ENCODE data around the gene NUP205.
A peak's percentile ranks its signal among the peaks of the same experiment; 100 is the strongest.
"Not testable (repeated sequence)": the region's sequence is repeated elsewhere in the genome, so short reads cannot be mapped to it uniquely, and the experiment has no call there.

Gene NUP205

DNA sequence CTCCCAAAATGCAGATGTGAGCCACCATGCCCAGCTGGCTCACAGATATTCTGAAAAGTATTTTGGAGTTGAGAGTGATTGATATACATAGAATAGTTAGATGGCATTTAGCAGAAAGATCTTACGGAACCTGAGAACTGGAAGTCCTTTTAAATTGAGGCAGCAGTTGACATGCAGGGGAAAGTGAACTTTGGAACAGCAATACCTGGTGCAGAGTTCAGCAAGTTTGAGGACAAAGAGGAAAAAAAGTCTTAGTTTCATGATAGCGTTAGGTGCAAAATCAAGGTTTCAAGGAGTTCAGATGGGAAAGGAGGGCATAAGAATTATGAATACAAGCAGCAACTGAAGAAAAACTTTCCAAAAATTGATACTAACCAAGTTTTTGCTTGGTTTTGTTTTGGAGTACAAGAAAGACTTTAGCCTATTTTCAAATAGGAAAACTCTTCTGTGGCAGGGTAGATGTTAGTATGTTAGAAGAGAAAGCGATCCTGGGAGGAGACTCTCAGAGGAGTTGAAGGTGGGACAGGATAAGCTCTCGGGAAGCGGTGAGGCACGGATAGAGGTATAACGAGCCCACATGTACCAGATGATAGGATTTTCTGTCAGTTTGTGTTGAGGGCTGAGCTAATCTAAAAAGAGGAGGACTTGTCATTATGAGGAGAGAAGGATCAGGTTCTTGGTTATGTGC, 76.6 kb downstream of the NUP205 start:
- Histone ChIP-seq H3K27me3 (ENCODE audit: insufficient read depth, low read length, poor library complexity) (no peaks in the 10 kb centered on the region), H3K4me1 (ENCODE audit: control insufficient read depth, low read depth, low read length) (no peaks in the 10 kb centered on the region), H2BK5ac (ENCODE audit: low read length) (no peak overlapping the region), H3K4ac (ENCODE audit: low read depth, low read length) (no peak overlapping the region), H4K8ac (ENCODE audit: low read depth, low read length) (no peak overlapping the region), H3K9ac (ENCODE audit: low read length) (no peak overlapping the region), H3K4me2 (ENCODE audit: low read length) (no peak overlapping the region), H3K79me1 (ENCODE audit: low read length) (no peaks in the 10 kb centered on the region), H2BK120ac (ENCODE audit: low read depth, low read length) (no peak overlapping the region), H4K5ac (ENCODE audit: low read length) (no peak overlapping the region), H3K23ac (ENCODE audit: low read length) (no peak overlapping the region), H2AK5ac (ENCODE audit: low read length) (no peak overlapping the region), H3K27ac (ENCODE audit: low read depth, low read length) (no peak overlapping the region), H3K4me3 (ENCODE audit: low read length) (no peak overlapping the region), H3K18ac (ENCODE audit: low read length) (no peak overlapping the region), H2BK15ac (replicated peaks; ENCODE audit: low read depth) (no peak overlapping the region), H3K56ac (ENCODE audit: low read length) (no peak overlapping the region), H3K79me2 (ENCODE audit: control insufficient read depth, insufficient read depth, low read length) (no peaks in the 10 kb centered on the region), H3K36me3 (ENCODE audit: control insufficient read depth, insufficient read depth, low read length) (peaks cover 8% of the 10 kb centered on the region)
- DNase-seq = no peak
- WGBS (ENCODE audit: extremely low coverage, insufficient coverage, low lambda C conversion rate) = no CpG with 5 or more reads among the region's 7 CpGs

DNA sequence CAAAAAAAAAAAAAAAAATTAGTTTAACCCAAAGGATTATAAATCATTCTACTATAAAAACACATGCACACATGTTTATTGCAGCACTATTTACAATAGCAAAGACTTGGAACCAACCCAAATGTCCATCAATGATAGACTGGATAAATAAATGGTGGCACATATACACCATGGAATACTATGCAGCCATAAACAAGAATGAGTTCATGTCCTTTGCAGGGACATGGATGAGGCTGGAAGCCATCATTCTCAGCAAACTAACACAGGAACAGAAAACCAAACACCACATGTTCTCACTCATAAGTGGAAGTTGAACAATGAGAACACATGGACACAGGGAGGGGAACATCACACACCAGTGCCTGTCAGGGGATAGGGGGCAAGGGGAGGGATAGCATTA, 82.0 kb downstream of the NUP205 start:
- H4K8ac ChIP-seq (ENCODE audit: low read depth, low read length); H3K56ac ChIP-seq (ENCODE audit: low read length); H3K36me3 ChIP-seq (ENCODE audit: control insufficient read depth, insufficient read depth, low read length): not testable (repeated sequence)

DNA sequence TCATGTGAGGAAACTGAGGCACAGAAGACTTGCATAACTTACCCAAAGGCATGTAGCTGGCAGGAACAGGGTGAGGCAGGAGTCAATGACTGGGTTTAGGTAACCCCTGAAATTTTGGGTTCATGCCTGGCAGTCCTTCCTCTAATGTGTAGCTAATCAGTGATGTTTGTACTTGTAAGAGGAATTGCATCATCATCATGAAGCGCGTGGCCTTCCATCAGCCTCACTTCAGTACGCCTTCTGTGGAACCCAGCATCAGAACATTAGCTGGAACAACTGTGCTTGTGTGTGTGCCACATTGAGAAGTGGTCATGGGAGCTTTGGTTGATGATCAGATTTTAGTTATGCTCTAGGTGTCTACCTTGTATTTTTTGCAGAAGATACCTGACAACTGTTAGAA, 86.4 kb downstream of the NUP205 start:
- no peak overlapping the region for H3K56ac ChIP-seq (ENCODE audit: low read length)
- no peak overlapping the region for H4K5ac ChIP-seq (ENCODE audit: low read length)
- no peak overlapping the region for H2BK15ac ChIP-seq (replicated peaks; ENCODE audit: low read depth)
- no peak overlapping the region for H3K4me3 ChIP-seq (ENCODE audit: low read length)
- DNase-seq = no peak
- H3K4me2 ChIP-seq (ENCODE audit: low read length) = no peak overlapping the region
- no peaks in the 10 kb centered on the region for H3K4me1 ChIP-seq (ENCODE audit: control insufficient read depth, low read depth, low read length)
- H3K79me2 ChIP-seq (ENCODE audit: control insufficient read depth, insufficient read depth, low read length) = no peaks in the 10 kb centered on the region
- no peak overlapping the region for H3K18ac ChIP-seq (ENCODE audit: low read length)
- no CpG with 5 or more reads among the region's 3 CpGs for WGBS (ENCODE audit: extremely low coverage, insufficient coverage, low lambda C conversion rate)
- H3K27ac ChIP-seq (ENCODE audit: low read depth, low read length) = no peak overlapping the region
- no peak overlapping the region for H2BK5ac ChIP-seq (ENCODE audit: low read length)
- no peaks in the 10 kb centered on the region for H3K27me3 ChIP-seq (ENCODE audit: insufficient read depth, low read length, poor library complexity)
- H3K79me1 ChIP-seq (ENCODE audit: low read length) = peaks cover 2% of the 10 kb centered on the region
- H3K4ac ChIP-seq (ENCODE audit: low read depth, low read length) = no peak overlapping the region
- no peak overlapping the region for H2BK120ac ChIP-seq (ENCODE audit: low read depth, low read length)
- no peak overlapping the region for H3K9ac ChIP-seq (ENCODE audit: low read length)
- H3K23ac ChIP-seq (ENCODE audit: low read length) = no peak overlapping the region
- H3K36me3 ChIP-seq (ENCODE audit: control insufficient read depth, insufficient read depth, low read length) = peaks cover 6% of the 10 kb centered on the region
- H2AK5ac ChIP-seq (ENCODE audit: low read length) = no peak overlapping the region
- no peak overlapping the region for H4K8ac ChIP-seq (ENCODE audit: low read depth, low read length)

More for the DNA sequence above, 82.0 kb downstream of the NUP205 start:
- not testable (repeated sequence) for DNase-seq; H2BK120ac ChIP-seq (ENCODE audit: low read depth, low read length); H3K9ac ChIP-seq (ENCODE audit: low read length); H3K4me2 ChIP-seq (ENCODE audit: low read length); H3K79me2 ChIP-seq (ENCODE audit: control insufficient read depth, insufficient read depth, low read length); H4K5ac ChIP-seq (ENCODE audit: low read length); H3K4me1 ChIP-seq (ENCODE audit: control insufficient read depth, low read depth, low read length); H3K27ac ChIP-seq (ENCODE audit: low read depth, low read length); H3K4ac ChIP-seq (ENCODE audit: low read depth, low read length); H2BK5ac ChIP-seq (ENCODE audit: low read length); H3K18ac ChIP-seq (ENCODE audit: low read length); H3K4me3 ChIP-seq (ENCODE audit: low read length); H3K23ac ChIP-seq (ENCODE audit: low read length); H2AK5ac ChIP-seq (ENCODE audit: low read length); H3K27me3 ChIP-seq (ENCODE audit: insufficient read depth, low read length, poor library complexity); H3K79me1 ChIP-seq (ENCODE audit: low read length); H2BK15ac ChIP-seq (replicated peaks; ENCODE audit: low read depth)

DNA sequence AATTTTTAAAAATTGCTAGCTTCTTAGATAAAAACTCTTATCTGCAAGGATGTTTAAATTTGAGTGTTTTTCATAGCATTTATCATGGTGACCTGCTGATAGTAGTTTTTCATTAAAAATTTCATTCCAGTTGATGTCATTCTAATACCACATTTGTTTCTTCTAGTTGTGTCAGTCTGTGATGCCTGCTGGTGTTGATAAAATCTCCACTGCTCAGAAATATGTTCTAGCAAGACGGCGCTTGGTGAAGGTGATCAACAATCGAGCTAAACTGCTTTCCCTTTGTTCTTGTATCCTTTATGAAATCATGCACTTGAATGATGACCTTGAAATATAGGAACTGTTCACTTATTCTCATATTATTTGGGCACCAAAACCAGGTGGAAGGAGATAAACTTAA, 87.0 kb downstream of the NUP205 start:
- Histone ChIP-seq H3K79me2 (ENCODE audit: control insufficient read depth, insufficient read depth, low read length) (no peaks in the 10 kb centered on the region), H3K27ac (ENCODE audit: low read depth, low read length) (no peak overlapping the region), H2BK120ac (ENCODE audit: low read depth, low read length) (no peak overlapping the region), H4K5ac (ENCODE audit: low read length) (no peak overlapping the region), H3K56ac (ENCODE audit: low read length) (no peak overlapping the region), H3K4me2 (ENCODE audit: low read length) (no peak overlapping the region), H3K18ac (ENCODE audit: low read length) (no peak overlapping the region), H2BK5ac (ENCODE audit: low read length) (no peak overlapping the region), H3K4ac (ENCODE audit: low read depth, low read length) (no peak overlapping the region), H4K8ac (ENCODE audit: low read depth, low read length) (no peak overlapping the region), H3K79me1 (ENCODE audit: low read length) (peaks cover 2% of the 10 kb centered on the region), H3K4me3 (ENCODE audit: low read length) (no peak overlapping the region), H3K23ac (ENCODE audit: low read length) (no peak overlapping the region), H3K36me3 (ENCODE audit: control insufficient read depth, insufficient read depth, low read length) (peaks cover 6% of the 10 kb centered on the region), H2AK5ac (ENCODE audit: low read length) (no peak overlapping the region), H3K9ac (ENCODE audit: low read length) (no peak overlapping the region), H3K4me1 (ENCODE audit: control insufficient read depth, low read depth, low read length) (no peaks in the 10 kb centered on the region), H3K27me3 (ENCODE audit: insufficient read depth, low read length, poor library complexity) (no peaks in the 10 kb centered on the region), H2BK15ac (replicated peaks; ENCODE audit: low read depth) (no peak overlapping the region)
- no peak for DNase-seq
- WGBS (ENCODE audit: extremely low coverage, insufficient coverage, low lambda C conversion rate) = no CpG with 5 or more reads among the region's 3 CpGs

DNA sequence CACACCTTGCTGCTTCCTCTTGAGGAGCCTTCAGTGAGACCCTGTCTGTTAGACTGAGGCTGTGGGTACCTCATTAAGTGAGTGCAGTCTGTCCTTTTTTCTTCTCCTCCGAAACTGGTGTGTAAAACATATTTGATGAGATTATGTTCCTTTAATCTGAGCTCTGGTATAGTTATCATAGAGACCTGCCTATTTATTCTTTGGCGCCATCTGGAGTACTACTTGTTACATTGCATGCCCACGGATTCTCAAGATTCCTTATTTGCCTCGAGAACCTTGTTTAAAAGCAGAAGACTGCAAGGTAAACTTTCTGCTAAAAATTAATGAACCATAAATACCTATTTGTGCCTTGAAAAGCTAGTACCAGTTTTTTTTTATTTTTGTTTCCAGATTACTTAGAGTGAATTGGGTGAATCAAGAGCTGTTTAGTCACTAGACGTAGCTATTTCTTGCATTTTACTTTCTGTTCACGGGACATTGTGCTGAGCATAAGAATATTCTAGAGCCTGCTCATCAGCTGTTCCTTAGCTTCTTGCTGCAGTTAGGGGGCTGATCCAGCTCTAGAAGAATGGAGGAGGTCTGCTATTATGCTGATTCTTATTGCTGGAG, 87.7 kb downstream of the NUP205 start:
- Histone ChIP-seq H3K56ac (ENCODE audit: low read length) (no peak overlapping the region), H3K4me1 (ENCODE audit: control insufficient read depth, low read depth, low read length) (no peaks in the 10 kb centered on the region), H3K4ac (ENCODE audit: low read depth, low read length) (no peak overlapping the region), H3K79me2 (ENCODE audit: control insufficient read depth, insufficient read depth, low read length) (no peaks in the 10 kb centered on the region), H3K79me1 (ENCODE audit: low read length) (peaks cover 2% of the 10 kb centered on the region), H3K23ac (ENCODE audit: low read length) (no peak overlapping the region), H3K9ac (ENCODE audit: low read length) (no peak overlapping the region), H2BK5ac (ENCODE audit: low read length) (no peak overlapping the region), H2AK5ac (ENCODE audit: low read length) (no peak overlapping the region), H3K18ac (ENCODE audit: low read length) (no peak overlapping the region), H4K5ac (ENCODE audit: low read length) (no peak overlapping the region), H3K27me3 (ENCODE audit: insufficient read depth, low read length, poor library complexity) (no peaks in the 10 kb centered on the region), H3K4me2 (ENCODE audit: low read length) (no peak overlapping the region), H4K8ac (ENCODE audit: low read depth, low read length) (no peak overlapping the region), H2BK120ac (ENCODE audit: low read depth, low read length) (no peak overlapping the region), H3K36me3 (ENCODE audit: control insufficient read depth, insufficient read depth, low read length) (peaks cover 6% of the 10 kb centered on the region), H3K4me3 (ENCODE audit: low read length) (no peak overlapping the region), H2BK15ac (replicated peaks; ENCODE audit: low read depth) (no peak overlapping the region), H3K27ac (ENCODE audit: low read depth, low read length) (no peak overlapping the region)
- no CpG with 5 or more reads among the region's 6 CpGs for WGBS (ENCODE audit: extremely low coverage, insufficient coverage, low lambda C conversion rate)
- DNase-seq = peak; percentile 51

DNA sequence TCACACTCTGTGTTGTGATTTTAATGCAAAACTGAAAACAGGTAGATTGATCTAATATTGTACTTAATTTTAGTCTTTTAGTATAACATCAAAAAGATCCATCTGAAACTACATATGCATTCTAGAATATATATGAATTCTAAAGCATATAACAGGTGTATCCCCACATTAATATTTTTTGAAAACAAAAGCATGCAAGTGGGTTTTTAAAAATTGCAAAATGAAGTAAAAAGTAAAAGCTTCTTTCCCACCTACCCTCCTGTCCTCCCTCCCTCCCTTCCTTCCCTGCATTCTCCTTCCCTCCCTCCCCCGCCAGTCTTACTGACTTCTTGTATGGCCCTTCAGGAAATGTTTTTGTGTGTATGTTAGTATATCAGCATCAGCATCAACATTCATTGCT, 90.0 kb downstream of the NUP205 start:
- H2BK5ac ChIP-seq (ENCODE audit: low read length) = no peak overlapping the region
- no peak overlapping the region for H3K23ac ChIP-seq (ENCODE audit: low read length)
- no peak overlapping the region for H2AK5ac ChIP-seq (ENCODE audit: low read length)
- no peak overlapping the region for H3K4me2 ChIP-seq (ENCODE audit: low read length)
- no peaks in the 10 kb centered on the region for H3K4me1 ChIP-seq (ENCODE audit: control insufficient read depth, low read depth, low read length)
- H3K27ac ChIP-seq (ENCODE audit: low read depth, low read length) = no peak overlapping the region
- no peak overlapping the region for H3K9ac ChIP-seq (ENCODE audit: low read length)
- H3K27me3 ChIP-seq (ENCODE audit: insufficient read depth, low read length, poor library complexity) = no peaks in the 10 kb centered on the region
- H4K5ac ChIP-seq (ENCODE audit: low read length) = no peak overlapping the region
- WGBS (ENCODE audit: extremely low coverage, insufficient coverage, low lambda C conversion rate) = no CpG with 5 or more reads among the region's 1 CpG
- no peak overlapping the region for H3K4me3 ChIP-seq (ENCODE audit: low read length)
- H3K4ac ChIP-seq (ENCODE audit: low read depth, low read length) = no peak overlapping the region
- no peaks in the 10 kb centered on the region for H3K79me2 ChIP-seq (ENCODE audit: control insufficient read depth, insufficient read depth, low read length)
- no peak overlapping the region for H2BK120ac ChIP-seq (ENCODE audit: low read depth, low read length)
- H3K18ac ChIP-seq (ENCODE audit: low read length) = no peak overlapping the region
- peaks cover 7% of the 10 kb centered on the region for H3K36me3 ChIP-seq (ENCODE audit: control insufficient read depth, insufficient read depth, low read length)
- H4K8ac ChIP-seq (ENCODE audit: low read depth, low read length) = no peak overlapping the region
- no peak overlapping the region for H2BK15ac ChIP-seq (replicated peaks; ENCODE audit: low read depth)
- H3K79me1 ChIP-seq (ENCODE audit: low read length) = peaks cover 2% of the 10 kb centered on the region
- no peak overlapping the region for H3K56ac ChIP-seq (ENCODE audit: low read length)
- DNase-seq = peak; percentile 41
